MM.1S (cell line): ENCODE results near the gene MAP3K2.

Experiments used
- EZH2 ChIP-seq: fragments of 300-600 bp; sonication (generic); optimal IDR thresholded peaks from 2 replicates; pipeline ENCODE3; 2017; ENCODE audit warnings: low read depth, mild to moderate bottlenecking, antibody characterized with exemption, low read length, mixed read lengths
- EZH2phosphoT487 ChIP-seq: fragments of 300-600 bp; sonication (generic); IDR thresholded peaks from 2 replicates; pipeline ENCODE4 v1.6.1; 2018; ENCODE audit warnings: antibody characterized with exemption, low read length
- TF ChIP-seq, protein P1 (sequence below): fragments of 300-600 bp; sonication (generic); IDR thresholded peaks from 2 replicates; pipeline ENCODE4 v1.5.1; 2016; ENCODE audit warnings: antibody characterized with exemption, low read length, mixed read lengths

GRCh38 chr2:127404466-127405254 is 16.9 kb upstream of the MAP3K2 start:
- TF ChIP-seq EZH2 (no peak), EZH2phosphoT487 (no peak)
- TF ChIP-seq, protein P1, sequence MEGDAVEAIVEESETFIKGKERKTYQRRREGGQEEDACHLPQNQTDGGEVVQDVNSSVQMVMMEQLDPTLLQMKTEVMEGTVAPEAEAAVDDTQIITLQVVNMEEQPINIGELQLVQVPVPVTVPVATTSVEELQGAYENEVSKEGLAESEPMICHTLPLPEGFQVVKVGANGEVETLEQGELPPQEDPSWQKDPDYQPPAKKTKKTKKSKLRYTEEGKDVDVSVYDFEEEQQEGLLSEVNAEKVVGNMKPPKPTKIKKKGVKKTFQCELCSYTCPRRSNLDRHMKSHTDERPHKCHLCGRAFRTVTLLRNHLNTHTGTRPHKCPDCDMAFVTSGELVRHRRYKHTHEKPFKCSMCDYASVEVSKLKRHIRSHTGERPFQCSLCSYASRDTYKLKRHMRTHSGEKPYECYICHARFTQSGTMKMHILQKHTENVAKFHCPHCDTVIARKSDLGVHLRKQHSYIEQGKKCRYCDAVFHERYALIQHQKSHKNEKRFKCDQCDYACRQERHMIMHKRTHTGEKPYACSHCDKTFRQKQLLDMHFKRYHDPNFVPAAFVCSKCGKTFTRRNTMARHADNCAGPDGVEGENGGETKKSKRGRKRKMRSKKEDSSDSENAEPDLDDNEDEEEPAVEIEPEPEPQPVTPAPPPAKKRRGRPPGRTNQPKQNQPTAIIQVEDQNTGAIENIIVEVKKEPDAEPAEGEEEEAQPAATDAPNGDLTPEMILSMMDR: no peak
